ENCODE measurements around the gene DAZAP1.
"Not testable (repeated sequence)": the region's sequence is repeated elsewhere in the genome, so short reads cannot be mapped to it uniquely, and the experiment has no call there.

The DAZAP1 gene

DNA sequence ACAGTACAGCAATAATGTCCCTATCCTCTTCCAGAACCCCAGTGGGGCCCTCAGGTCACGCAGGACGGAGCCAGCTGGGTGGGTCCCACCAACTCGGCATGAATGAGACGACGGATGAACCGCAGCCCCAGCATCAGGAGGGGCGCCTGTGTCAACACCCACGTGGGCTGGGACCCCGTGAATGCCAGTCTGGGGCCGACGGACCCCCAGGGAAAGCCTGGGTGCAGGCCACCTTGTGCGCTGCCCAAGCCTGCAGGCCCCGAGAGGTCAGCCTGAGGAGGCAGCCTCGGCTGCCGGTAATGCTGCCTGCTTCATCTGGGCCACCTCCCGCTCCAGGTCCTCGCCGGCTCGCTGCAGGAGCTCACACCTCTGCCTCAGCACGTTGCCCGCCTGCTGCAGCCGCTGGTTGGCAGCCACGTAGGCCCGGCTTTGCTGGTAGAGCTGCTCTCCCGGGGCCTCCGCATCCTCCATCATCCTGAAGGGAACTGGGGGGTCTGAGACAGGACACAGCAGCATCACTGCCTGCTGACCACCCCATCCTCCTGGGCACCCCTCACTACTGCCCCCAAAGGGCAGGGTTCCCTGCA is 67.5 kb downstream of the DAZAP1 start:
- no peak for DNase-seq

DNA sequence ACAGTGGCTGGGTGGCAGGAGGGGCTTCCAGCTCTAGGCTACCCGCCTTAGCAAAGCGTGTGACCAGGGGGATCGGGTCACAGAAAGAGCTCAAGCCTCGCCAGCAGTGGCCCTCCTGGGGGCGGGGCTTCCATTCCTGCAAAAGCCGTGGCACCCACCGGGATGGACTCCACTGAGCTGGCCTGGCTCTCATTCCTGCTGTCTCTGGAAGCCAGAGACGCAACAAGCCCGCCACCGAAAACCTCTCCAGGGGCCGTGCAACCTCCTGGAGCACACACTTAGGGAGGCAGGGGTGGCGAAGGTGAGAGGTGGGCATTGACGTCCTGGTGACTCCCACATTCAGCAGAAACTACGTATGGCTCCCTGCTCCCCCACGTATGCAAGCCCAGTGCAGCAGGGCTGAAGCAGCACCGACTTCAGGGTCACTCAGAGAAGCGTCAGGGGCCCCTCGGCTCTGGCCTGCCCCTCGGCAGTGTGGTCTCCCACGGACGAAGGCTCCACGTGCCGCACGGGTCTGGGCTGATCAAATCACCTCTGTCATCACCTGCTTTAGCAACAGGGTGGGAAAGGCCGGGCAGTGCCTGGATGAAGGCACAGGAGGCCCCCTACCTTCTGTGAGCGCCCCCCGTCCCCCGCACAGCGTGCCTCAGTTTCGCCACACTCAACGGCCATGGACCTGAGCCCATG is 68.5 kb downstream of the DAZAP1 start:
- no peak for DNase-seq

DNA sequence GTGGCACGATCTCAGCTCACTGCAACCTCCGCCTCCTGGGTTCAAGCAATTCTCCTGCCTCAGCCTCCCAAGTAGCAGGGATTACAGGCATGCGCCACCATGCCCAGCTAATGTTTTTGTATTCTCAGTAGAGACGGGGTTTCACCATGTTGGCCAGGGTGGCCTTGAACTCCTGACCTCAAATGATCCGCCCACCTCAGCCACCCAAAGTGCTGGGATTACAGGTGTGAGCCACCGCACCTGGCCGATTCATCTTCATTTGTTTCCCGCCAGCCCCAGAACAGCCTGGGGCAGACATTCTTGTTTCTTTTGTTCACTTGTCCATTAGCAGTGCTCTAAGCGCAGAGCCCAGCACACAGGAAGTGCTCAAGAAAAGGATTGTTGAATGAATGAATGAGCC is 69.7 kb downstream of the DAZAP1 start:
- DNase-seq = not testable (repeated sequence)

DNA sequence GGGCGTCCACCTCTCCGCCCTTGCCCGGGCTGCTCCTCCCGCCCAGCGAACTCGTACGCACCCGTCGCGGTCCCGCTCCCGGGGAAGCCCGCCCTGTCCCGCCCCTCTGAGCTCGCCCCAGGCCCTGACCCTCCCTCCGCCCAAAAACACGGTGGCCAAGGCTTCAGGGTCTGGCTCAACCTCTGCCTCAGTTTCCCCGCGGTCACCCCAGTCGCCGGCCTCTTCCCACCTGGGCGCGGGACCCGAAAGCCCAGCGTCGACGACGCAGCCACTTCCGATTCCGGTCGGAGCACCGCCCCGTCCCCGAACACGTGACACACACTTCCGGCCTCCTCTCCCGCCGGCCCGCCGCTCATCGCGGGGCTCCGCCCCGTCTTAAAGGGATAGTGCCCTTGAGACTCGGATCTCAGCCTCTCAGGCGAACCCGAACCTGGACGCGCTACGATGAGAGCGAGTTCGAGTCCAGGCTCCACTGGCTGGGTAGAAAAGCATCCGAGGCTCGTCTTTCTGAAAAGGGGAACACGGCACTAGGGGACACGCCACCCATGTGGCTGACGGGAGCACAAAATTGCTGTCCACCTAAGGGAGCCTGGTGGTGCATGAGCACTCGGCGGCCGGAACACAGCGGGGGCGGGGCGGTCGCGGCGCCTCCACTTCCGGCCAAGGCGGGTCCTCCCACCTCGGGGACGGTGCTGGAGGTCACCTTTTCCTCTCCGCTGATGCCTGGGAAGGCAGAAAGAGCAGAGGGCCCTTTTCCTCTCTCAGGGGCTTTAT is 71.7 kb downstream of the DAZAP1 start, which contains the start of gene C19orf25:
TSS of gene C19orf25 (minus strand) at position 282 of the 774 bp plus-strand sequence. CDS start 312 bp downstream, outside the sequence.
- peak; percentile 93 for DNase-seq

DNA sequence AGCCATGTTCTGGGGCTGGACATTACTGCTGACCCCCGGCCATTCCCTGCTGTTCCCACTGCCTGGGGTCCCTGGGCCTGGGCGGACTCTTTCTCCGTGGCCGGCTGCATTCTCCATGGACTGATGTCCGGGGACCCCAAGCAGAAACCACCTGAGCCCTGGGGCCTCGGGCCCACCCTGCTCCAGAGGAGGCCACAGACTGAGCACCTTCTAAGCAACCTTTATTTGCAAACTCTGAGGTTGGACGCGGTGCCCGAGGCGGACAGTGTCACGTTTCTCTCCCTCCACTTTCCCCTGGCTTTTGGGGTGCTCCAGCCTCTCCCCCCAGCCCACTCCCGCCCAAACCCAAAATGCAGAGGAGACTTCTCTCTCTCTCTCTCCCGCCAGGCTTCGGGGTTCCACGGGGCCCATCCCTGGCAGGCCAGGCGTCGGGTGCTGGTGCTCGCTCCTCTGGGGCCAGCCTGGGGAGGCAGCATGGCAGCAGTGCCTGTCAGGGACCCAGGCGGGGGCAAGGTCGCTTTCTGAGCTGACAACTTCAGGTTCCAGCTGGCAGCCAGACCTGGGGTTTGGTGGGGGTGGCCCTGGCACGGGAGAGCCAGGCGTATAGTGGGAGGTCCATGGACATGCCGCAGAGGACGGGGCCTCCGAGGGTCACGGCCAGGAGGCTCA is 74.0 kb downstream of the DAZAP1 start:
- DNase-seq = no peak

DNA sequence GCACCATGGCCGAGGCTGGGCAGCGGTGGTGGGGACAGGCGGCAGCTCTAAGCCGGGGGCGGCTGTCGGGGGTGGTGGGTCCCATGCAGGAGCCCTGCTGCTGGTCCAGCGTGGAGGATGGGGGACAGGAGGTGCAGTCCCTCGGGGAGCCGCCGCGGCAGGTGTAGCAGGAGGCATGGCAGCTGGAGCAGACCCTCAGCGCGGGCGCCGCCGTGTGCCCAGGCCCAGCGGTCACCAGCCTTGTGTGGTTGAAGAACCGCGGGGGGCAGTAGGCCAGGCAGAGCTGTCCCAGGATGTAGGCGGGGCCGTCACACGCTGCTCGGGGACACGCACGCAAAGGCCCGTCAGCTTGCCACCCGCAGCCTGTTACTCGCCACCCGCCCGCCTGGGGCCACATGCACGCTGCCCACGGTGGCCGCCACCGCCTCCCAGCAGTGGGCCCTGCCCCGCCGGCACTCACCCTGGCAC is 74.5 kb downstream of the DAZAP1 start:
- DNase-seq = no peak

DNA sequence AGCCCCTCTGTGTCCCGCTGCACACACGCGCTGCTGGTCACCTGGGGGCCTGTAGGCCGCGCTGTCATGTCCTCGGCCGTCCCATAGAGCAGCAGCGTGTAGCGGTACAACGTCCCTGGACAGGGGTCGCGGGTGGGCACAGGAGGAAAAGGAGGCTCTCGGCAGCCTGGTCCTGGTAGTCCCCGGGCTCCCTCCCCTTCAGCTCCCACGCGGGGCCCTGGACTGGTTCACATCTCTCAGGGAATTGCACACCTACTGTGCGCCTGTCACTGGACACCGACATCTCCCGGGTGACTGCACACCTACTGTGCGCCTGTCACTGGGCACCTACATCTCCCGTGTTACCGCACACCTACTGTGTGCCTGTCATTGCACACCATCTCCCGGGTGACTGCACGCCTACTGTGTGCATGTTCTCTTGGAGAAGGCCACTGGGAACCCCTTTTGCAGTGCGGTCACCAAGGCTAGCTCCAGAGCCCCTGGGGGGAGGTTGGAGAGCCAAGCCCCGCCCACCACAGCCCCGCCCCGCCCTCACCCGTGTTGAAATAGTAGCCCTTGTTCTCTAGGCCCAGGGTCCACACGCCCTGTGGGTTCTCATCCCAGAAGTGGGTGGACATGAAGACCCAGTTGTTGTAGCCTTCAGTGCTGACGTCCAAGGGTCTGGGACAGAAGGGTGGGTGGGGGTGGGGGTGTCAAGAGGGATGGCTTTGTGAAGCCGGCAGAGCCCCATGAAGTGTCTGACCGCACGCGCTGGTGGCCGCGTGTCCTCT is 75.2 kb downstream of the DAZAP1 start:
- DNase-seq = no peak

DNA sequence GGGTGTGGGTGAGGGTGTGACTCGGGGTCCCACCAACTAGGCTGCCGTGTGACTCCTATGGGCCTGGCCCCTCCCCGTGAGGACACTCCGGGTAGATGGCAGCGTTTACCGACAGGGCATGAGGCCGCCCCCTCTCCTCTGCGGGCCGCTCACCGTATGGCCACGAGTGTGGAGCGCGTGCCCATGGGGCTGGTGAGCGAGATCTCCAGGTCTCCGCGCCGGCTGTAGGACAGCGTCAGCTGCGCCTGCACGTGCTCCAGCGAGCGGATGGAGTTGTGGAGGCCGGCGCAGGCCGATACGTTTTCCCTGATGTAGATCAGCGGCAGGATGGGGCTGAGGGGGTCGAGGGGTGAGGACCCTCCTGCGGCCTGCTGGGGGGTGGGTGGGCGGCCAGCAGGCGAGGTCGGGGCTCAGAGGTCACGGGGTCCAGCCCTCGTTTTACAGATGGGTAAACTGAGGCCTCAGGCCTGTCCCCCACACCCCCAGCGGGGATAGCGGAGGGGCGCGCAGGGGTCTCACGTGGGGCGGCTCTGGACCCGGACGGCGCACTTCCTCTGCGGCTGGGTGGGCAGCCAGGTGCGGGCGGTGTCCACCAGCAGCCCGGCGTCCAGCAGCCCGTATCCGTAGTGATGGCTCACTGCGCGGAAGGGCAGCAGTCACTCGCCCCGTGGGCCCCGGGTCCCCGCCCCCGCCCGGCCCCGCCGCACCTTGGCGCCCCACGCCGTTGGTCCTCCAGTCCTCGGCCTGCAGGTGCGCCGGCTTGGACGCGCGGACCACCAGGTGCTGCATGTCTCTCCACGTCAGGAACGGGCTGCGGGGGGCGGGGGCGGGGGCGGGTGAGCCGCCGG is 76.0 kb downstream of the DAZAP1 start:
- DNase-seq = no peak

DNA sequence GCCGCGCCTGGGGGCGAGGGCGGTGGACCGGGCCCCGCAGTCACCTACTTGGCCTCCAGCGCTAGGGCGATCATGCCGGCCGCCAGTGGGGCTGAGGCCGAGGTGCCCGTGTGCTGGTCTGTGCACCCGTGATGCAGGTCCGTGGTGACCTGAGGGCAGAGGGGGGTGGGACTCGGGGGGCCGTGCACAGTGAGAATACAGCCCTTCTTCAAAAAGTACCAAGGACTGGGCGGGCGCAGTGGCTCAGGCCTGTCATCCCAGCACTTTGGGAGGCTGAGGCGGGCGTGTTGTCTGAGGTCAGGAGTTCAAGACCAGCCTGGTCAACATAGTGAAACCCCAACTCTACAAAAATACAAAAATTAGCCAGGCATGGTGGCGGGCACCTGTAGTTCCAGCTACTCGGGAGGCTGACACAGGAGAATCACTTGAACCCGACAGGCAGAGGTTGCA is 76.6 kb downstream of the DAZAP1 start:
- DNase-seq = no peak
